GM12878 (cell line): ENCODE measurements around the gene KCNK4. TPM values are rescaled to one million over a fixed set of nuclear protein-coding genes. Genes with fewer than 3 reads are reported as not detected.

Experiments used
- ATAC-seq: fragments of 200-7000 bp; cut with Tn5 transposase; 3 replicates; pipeline ENCODE4 v1.9.1; 2020; ENCODE audit warnings: mild to moderate bottlenecking, moderate library complexity
- BruUV-seq: library from RNA; stranded (reverse); fragments of 400-500 nt; replicated peaks from 2 replicates; lab custom pipeline; 2021; lab: Mats Ljungman, UMichigan
- CTCF ChIA-PET: fragments of 300-600 bp; sonication (Branson Sonifier 250); formaldehyde crosslinking; extraction: SDS; loops from one replicate; lab custom pipeline; 2021; ENCODE audit warnings: inconsistent platforms; lab: Yijun Ruan, JAX
- POLR2A ChIA-PET: fragments of 350-600 bp; formaldehyde crosslinking; extraction: SDS; loops from one replicate; lab custom pipeline; 2021; ENCODE audit warnings: inconsistent platforms; lab: Charles Lee
- RAD21 ChIA-PET: fragments of 300-600 bp; sonication (Branson Sonifier 250); formaldehyde crosslinking; loops from one replicate; lab custom pipeline; 2023; ENCODE audit warnings: antibody characterized with exemption; ENCODE audit not compliant: unreplicated experiment; lab: Charles Lee
- SMC1A ChIA-PET: fragments of 300-600 bp; sonication (Branson Sonifier 250); formaldehyde crosslinking; loops from one replicate; lab custom pipeline; 2023; ENCODE audit not compliant: unreplicated experiment, uncharacterized antibody; lab: Charles Lee
- DNase-seq: peaks from one replicate; pipeline ENCODE4 v3.0.0-alpha.2; 2011; ENCODE audit warnings: low read depth, low spot score
- FAIRE-seq: peaks from 3 replicates; lab custom pipeline; 2011; peaks lifted over from hg19 to GRCh38; lab: Jason Lieb, UNC
- H2AFZ ChIP-seq: 2 replicates; pipeline ENCODE4 v1.6.0; 2011; ENCODE audit warnings: low read depth, low read length, control low read depth; ENCODE audit not compliant: control insufficient read depth
- H3K27ac ChIP-seq: 2 replicates; pipeline ENCODE4 v1.5.1; 2011; ENCODE audit warnings: control low read depth; ENCODE audit not compliant: control insufficient read depth, insufficient read depth
- H3K27me3 ChIP-seq, 2 experiments: replicated peaks in 1 of 2; 2 replicates each; pipeline versions ENCODE4 v1.6.0 to v1.6.1; 2011; ENCODE audit warnings: low read length in 1 of 2; ENCODE audit not compliant: control insufficient read depth in 2 of 2, insufficient read depth in 2 of 2
- H3K36me3 ChIP-seq, 2 experiments: 2 replicates each; pipeline ENCODE4 v1.5.1; 2011; ENCODE audit warnings: low read length in 1 of 2; ENCODE audit not compliant: control insufficient read depth in 2 of 2, insufficient read depth in 2 of 2
- H3K4me1 ChIP-seq: 2 replicates; pipeline ENCODE4 v1.6.1; 2011; ENCODE audit warnings: mild to moderate bottlenecking, low read length, moderate library complexity, mixed read lengths; ENCODE audit not compliant: control insufficient read depth, insufficient read depth
- H3K4me2 ChIP-seq: 2 replicates; pipeline ENCODE4 v1.6.0; 2011; ENCODE audit warnings: control low read depth; ENCODE audit not compliant: control insufficient read depth, insufficient read depth
- H3K4me3 ChIP-seq: fragments of 200-600 bp; sonication (generic); 2 replicates; pipeline ENCODE4 v1.5.1; 2016
- H3K79me2 ChIP-seq: 2 replicates; pipeline ENCODE4 v1.6.0; 2011; ENCODE audit warnings: low read length; ENCODE audit not compliant: control insufficient read depth, insufficient read depth
- H3K9ac ChIP-seq: 2 replicates; pipeline ENCODE4 v1.8.0; 2011; ENCODE audit warnings: low read length, control low read depth, mixed read lengths; ENCODE audit not compliant: control insufficient read depth, insufficient read depth
- H3K9me3 ChIP-seq: replicated peaks from 3 replicates; pipeline ENCODE4 v1.5.1; 2011; ENCODE audit warnings: mild to moderate bottlenecking, low read length; ENCODE audit not compliant: control insufficient read depth, insufficient read depth
- H4K20me1 ChIP-seq: 2 replicates; pipeline ENCODE4 v1.6.0; 2011; ENCODE audit not compliant: control insufficient read depth, insufficient read depth
- KLF5 ChIP-seq: fragments of 450-650 bp; IDR thresholded peaks from 2 replicates; pipeline ENCODE4 v1.6.1; 2014; ENCODE audit warnings: mild to moderate bottlenecking; ENCODE audit not compliant: partially characterized antibody
- MYB ChIP-seq: fragments of 150-350 bp; IDR thresholded peaks from 2 replicates; pipeline ENCODE4 v1.6.1; 2014; ENCODE audit warnings: mild to moderate bottlenecking, low read depth, low read length, borderline replicate concordance
- PML ChIP-seq: IDR thresholded peaks from 2 replicates; pipeline ENCODE4 v1.6.1; 2012; ENCODE audit warnings: low read length, inconsistent platforms
- RB1 ChIP-seq: fragments of 450-650 bp; formaldehyde crosslinking; IDR thresholded peaks from 2 replicates; pipeline ENCODE4 v1.6.1; 2017; ENCODE audit warnings: mild to moderate bottlenecking, borderline replicate concordance
- WGBS: methylation state at CpG from one replicate; pipeline ENCODE4 v1.1.6; 2016; ENCODE audit warnings: low lambda C conversion rate; ENCODE audit not compliant: insufficient replicate concordance, insufficient coverage; ENCODE audit errors: missing lambda C conversion rate; 5-methylcytosine and 5-hydroxymethylcytosine counted together
- in situ Hi-C: fragments of 300-500 bp; cut with MboI; formaldehyde crosslinking; loops from 9 replicates; pipeline ENCODE4 v1.14.3; 2018; ENCODE audit warnings: mixed read lengths
- intact Hi-C: fragments of 100-400 bp; cut with micrococcal nuclease; formaldehyde crosslinking; loops from one replicate; pipeline ENCODE4 v1.14.2; 2022; ENCODE audit not compliant: unreplicated experiment
- polyA plus RNA-seq, 11 experiments: library from polyadenylated mRNA; depleted of rRNA in 4 of 11; unstranded in 6 of 11; stranded (reverse) in 5 of 11; fragments of >200 nt; fragmentation: Nextera tagmentation in 4 of 11; fragmentation: Illumina TruSeq in 1 of 11; extraction: Ambion mirVana in 4 of 11; extraction: Trizol in 1 of 11; gene quantifications; 1 replicate in 1 of 11; 2 replicates in 10 of 11; pipeline versions ENCODE4 v1.2.1 to v1.2.3, GENCODE V29; 2011 to 2016; ENCODE audit warnings: inconsistent platforms in 2 of 11, missing spikeins in 2 of 11, low read depth in 1 of 11
- total RNA-seq, 4 experiments: library from RNA; depleted of rRNA in 3 of 4; stranded (reverse); fragments of >200 nt in 3 of 4; fragmentation: Illumina TruSeq in 1 of 4; extraction: Trizol in 1 of 4; gene quantifications; 2 replicates each; pipeline versions ENCODE4 v1.2.1 to v1.2.3, GENCODE V29; 2013 to 2021
- TF ChIP-seq, protein P1 (sequence below): IDR thresholded peaks from 2 replicates; pipeline ENCODE4 v1.6.1; 2012; ENCODE audit warnings: mild to moderate bottlenecking, low read depth, low read length

Gene KCNK4
- total and polyA plus RNA-seq, 10 of the 15 experiments (the other 5 are each of a cell fraction or from before 2014, with no cell fraction given) = 0.04 TPM; not detected in 9

DNA sequence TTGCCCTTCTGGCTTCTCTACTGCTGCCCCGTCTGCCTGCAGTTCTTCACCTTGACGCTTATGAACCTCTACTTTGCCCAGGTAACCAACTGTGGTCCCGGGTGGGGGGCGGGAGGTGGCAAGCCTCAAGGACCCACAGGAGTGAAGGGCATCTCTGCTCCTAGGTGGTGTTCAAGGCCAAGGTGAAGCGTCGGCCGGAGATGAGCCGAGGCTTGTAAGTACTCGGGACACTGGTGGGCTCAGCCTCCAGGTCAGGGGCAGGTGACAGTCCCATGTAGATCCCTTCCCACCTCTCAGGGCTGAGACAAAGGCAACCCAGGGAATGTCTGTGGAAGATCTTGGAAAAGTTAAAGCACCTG, 4.3 kb upstream of the KCNK4 start:
- Histone ChIP-seq H3K4me1 (peaks cover 7% of the 10 kb centered on the region), H3K27me3 (no peaks in the 10 kb centered on the region; a peak in 2 of 4 replicates), H3K9ac (no peak overlapping the region), H2AFZ (no peak overlapping the region), H3K4me3 (no peak overlapping the region), H3K79me2 (peaks cover 15% of the 10 kb centered on the region), H3K27ac (no peak overlapping the region), H3K36me3 (peaks cover 0 to 2% of the 10 kb centered on the region in 2 experiments; a peak in 2 of 4 replicates), H3K9me3 (no peaks in the 10 kb centered on the region), H4K20me1 (no peaks in the 10 kb centered on the region), H3K4me2 (peak overlapping the region; percentile 99)
- TF ChIP-seq PML (no peak), MYB (no peak), KLF5 (no peak), RB1 (no peak)
- TF ChIP-seq, protein P1, sequence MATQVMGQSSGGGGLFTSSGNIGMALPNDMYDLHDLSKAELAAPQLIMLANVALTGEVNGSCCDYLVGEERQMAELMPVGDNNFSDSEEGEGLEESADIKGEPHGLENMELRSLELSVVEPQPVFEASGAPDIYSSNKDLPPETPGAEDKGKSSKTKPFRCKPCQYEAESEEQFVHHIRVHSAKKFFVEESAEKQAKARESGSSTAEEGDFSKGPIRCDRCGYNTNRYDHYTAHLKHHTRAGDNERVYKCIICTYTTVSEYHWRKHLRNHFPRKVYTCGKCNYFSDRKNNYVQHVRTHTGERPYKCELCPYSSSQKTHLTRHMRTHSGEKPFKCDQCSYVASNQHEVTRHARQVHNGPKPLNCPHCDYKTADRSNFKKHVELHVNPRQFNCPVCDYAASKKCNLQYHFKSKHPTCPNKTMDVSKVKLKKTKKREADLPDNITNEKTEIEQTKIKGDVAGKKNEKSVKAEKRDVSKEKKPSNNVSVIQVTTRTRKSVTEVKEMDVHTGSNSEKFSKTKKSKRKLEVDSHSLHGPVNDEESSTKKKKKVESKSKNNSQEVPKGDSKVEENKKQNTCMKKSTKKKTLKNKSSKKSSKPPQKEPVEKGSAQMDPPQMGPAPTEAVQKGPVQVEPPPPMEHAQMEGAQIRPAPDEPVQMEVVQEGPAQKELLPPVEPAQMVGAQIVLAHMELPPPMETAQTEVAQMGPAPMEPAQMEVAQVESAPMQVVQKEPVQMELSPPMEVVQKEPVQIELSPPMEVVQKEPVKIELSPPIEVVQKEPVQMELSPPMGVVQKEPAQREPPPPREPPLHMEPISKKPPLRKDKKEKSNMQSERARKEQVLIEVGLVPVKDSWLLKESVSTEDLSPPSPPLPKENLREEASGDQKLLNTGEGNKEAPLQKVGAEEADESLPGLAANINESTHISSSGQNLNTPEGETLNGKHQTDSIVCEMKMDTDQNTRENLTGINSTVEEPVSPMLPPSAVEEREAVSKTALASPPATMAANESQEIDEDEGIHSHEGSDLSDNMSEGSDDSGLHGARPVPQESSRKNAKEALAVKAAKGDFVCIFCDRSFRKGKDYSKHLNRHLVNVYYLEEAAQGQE = no peak
- ChIA-PET CTCF (interaction anchor here (0.7 to 5.5 kb wide), 4 partner anchors 16 to 82 kb away, joined by 3 to 46 read pairs (median 4); partner anchors contain the start of genes CATSPERZ and ESRRA), SMC1A (interaction anchor here (1.1 to 1.4 kb wide), 2 partner anchors 15 to 81 kb away, joined by 3 read pairs; no protein-coding TSS in a partner anchor), POLR2A (no interaction called here), RAD21 (no interaction called here)
- intact Hi-C loops = no loop called here
- FAIRE-seq (no peak), ATAC-seq (no peak), DNase-seq (no peak)
- in situ Hi-C loops = no loop called here
- BruUV-seq = no TSS peak
- WGBS = 86% methylated on average over 9 of the region's 9 CpGs
